Thymus (tissue), 11 donors: ENCODE measurements around the gene PCBP4. TPM values are rescaled to one million over a fixed set of nuclear protein-coding genes. Genes with fewer than 3 reads are reported as not detected.

Experiments used
- DNase-seq, 9 donors: peaks; one replicate each; pipeline ENCODE4 v3.0.0-alpha.2; 2013; ENCODE audit warnings: low spot score in 9 of 9, low read depth in 6 of 9, missing footprints in 1 of 9
- H3K27ac ChIP-seq, 2 donors: one replicate each; pipeline ENCODE4 v1.5.1; 2013; ENCODE audit warnings: control low read depth in 1 of 2, low read depth in 1 of 2, low read length in 1 of 2, mild to moderate bottlenecking in 1 of 2, moderate library complexity in 1 of 2
- H3K27me3 ChIP-seq, 2 donors: one replicate each; pipeline ENCODE4 v1.5.1; 2013; ENCODE audit warnings: low read length in 1 of 2; ENCODE audit not compliant: control insufficient read depth in 2 of 2, insufficient read depth in 1 of 2
- H3K36me3 ChIP-seq, 2 donors: one replicate each; pipeline ENCODE4 v1.5.1; 2013; ENCODE audit warnings: low read length in 1 of 2, mild to moderate bottlenecking in 1 of 2, moderate library complexity in 1 of 2; ENCODE audit not compliant: control insufficient read depth in 2 of 2, insufficient read depth in 2 of 2
- H3K4me1 ChIP-seq, 2 donors: one replicate each; pipeline ENCODE4 v1.5.1; 2013; ENCODE audit warnings: low read length in 2 of 2; ENCODE audit not compliant: control insufficient read depth in 2 of 2, insufficient read depth in 2 of 2
- H3K4me3 ChIP-seq, 2 donors: one replicate each; pipeline ENCODE4 v1.5.1; 2013; ENCODE audit warnings: low read length in 2 of 2, control low read depth in 1 of 2, mild to moderate bottlenecking in 1 of 2
- H3K9me3 ChIP-seq, 2 donors: one replicate each; pipeline ENCODE4 v1.5.1; 2013; ENCODE audit warnings: low read length in 1 of 2, mild to moderate bottlenecking in 1 of 2; ENCODE audit not compliant: control insufficient read depth in 2 of 2, insufficient read depth in 1 of 2
- WGBS: extraction: QIAGEN DNeasy Blood & Tissue Kit; methylation state at CpG from one replicate; pipeline ENCODE4 v1.1.7; 2013; 5-methylcytosine and 5-hydroxymethylcytosine counted together
- polyA plus RNA-seq: library from polyadenylated mRNA; stranded (reverse); fragments of 200-250 nt; gene quantifications from one replicate; pipeline ENCODE4 v1.2.3, GENCODE V29; 2013
- total RNA-seq: library from RNA; stranded (reverse); fragments of 120-200 nt; gene quantifications from one replicate; pipeline ENCODE4 v1.2.4, GENCODE V29; 2013
- donor health status: healthy.

PCBP4 gene
- total and polyA plus RNA-seq, 2 donors = 6.1 to 21.0 TPM

DNA sequence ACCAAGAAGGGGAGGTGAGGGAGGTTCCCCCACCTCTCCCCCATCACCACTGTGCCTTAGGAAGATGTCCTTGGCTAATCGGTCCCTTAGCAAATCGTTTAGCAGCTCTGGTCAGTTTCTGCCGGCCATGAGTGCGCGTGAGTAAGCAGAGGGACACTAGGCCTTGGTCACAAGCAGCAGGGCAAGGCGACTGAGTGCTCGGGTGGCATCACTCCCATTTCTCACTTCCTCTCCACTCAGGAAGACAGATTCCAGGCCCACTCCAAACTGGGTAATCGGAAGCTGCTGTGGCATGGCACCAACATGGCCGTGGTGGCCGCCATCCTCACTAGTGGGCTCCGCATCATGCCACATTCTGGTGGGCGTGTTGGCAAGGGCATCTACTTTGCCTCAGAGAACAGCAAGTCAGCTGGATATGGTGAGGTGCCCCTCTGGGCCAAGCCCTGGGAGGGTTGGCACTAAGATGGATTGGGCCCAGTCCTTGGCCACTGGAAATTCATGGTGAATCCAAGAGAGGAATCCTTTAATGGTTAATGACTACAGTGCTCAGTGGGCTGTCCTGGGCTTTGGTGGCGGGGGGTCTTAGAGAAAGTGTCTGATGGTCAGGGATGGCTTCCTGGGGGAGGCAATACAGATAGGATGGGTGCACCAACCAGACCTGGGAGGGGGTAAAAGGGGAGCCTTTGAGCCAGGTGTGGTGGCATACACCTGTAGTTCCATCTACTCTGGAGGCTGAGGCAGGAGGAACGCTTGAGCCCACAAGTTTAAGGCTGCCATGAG lies 21.1 kb downstream of the PCBP4 start:
- Histone ChIP-seq H3K9me3 (no peaks in the 10 kb centered on the region), H3K36me3 (no peaks in the 10 kb centered on the region), H3K4me1 (peaks cover 10 to 15% of the 10 kb centered on the region in 2 donors), H3K27me3 (peaks cover 0 to 6% of the 10 kb centered on the region in 2 donors), H3K27ac (no peak overlapping the region), H3K4me3 (no peak overlapping the region)
- 98% methylated on average over 14 of the region's 14 CpGs for WGBS
- DNase-seq = no peak

DNA sequence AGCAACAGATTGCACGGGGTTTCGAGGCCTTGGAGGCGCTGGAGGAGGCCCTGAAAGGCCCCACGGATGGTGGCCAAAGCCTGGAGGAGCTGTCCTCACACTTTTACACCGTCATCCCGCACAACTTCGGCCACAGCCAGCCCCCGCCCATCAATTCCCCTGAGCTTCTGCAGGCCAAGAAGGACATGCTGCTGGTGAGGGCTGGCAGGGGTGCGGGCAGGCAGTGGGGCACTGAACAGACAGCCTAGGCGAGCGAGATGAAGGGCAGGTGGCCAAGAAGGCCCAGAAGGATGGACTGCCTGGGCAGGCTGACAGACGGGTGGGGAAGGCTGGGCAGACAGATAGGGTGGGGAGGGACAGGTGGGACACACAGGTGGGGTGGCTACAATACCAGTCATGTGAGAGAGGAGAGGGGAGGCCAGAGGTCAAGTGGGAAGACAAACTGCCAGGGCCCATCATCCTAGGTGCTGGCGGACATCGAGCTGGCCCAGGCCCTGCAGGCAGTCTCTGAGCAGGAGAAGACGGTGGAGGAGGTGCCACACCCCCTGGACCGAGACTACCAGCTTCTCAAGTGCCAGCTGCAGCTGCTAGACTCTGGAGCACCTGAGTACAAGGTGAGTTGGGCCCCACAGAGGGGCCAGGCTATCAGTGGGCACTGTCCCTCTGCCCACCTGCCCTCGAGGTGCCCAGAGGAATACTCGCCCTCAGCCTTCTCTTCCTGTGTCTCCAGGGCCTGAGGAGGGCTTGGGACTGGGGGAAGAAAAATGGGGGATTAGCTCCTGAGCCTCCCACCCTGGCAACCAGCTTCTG lies 22.0 kb downstream of the PCBP4 start:
- Histone ChIP-seq H3K27me3 (peaks cover 0 to 2% of the 10 kb centered on the region in 2 donors), H3K4me1 (peaks cover 11 to 19% of the 10 kb centered on the region in 2 donors), H3K27ac (no peak overlapping the region), H3K9me3 (no peaks in the 10 kb centered on the region), H3K4me3 (no peak overlapping the region), H3K36me3 (no peaks in the 10 kb centered on the region)
- 97% methylated on average over 18 of the region's 18 CpGs for WGBS
- DNase-seq = no peak

DNA sequence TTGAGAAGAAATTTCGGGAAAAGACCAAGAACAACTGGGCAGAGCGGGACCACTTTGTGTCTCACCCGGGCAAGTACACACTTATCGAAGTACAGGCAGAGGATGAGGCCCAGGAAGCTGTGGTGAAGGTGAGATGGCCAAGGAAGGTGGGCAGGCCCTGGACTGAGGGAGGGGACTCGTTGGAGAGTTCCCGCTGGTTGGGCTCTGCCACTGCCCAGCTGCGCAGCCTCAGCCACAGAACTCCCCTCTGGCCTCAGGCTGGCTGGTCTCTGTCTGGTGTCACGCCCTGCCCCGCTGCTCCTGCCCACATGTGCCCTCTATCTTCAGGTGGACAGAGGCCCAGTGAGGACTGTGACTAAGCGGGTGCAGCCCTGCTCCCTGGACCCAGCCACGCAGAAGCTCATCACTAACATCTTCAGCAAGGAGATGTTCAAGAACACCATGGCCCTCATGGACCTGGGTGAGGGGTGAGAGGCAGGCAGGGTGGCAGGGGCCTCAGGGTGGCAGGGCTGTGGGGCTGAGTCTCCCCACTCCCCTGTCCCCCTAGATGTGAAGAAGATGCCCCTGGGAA lies 22.7 kb downstream of the PCBP4 start:
- H3K27me3 ChIP-seq = peaks cover 0 to 2% of the 10 kb centered on the region in 2 donors
- H3K4me3 ChIP-seq = no peak overlapping the region
- H3K9me3 ChIP-seq = no peaks in the 10 kb centered on the region
- no peaks in the 10 kb centered on the region for H3K36me3 ChIP-seq
- DNase-seq = no peak
- no peak overlapping the region for H3K27ac ChIP-seq
- WGBS = 94% methylated on average over 11 of the region's 11 CpGs
- H3K4me1 ChIP-seq = peaks cover 11 to 19% of the 10 kb centered on the region in 2 donors

DNA sequence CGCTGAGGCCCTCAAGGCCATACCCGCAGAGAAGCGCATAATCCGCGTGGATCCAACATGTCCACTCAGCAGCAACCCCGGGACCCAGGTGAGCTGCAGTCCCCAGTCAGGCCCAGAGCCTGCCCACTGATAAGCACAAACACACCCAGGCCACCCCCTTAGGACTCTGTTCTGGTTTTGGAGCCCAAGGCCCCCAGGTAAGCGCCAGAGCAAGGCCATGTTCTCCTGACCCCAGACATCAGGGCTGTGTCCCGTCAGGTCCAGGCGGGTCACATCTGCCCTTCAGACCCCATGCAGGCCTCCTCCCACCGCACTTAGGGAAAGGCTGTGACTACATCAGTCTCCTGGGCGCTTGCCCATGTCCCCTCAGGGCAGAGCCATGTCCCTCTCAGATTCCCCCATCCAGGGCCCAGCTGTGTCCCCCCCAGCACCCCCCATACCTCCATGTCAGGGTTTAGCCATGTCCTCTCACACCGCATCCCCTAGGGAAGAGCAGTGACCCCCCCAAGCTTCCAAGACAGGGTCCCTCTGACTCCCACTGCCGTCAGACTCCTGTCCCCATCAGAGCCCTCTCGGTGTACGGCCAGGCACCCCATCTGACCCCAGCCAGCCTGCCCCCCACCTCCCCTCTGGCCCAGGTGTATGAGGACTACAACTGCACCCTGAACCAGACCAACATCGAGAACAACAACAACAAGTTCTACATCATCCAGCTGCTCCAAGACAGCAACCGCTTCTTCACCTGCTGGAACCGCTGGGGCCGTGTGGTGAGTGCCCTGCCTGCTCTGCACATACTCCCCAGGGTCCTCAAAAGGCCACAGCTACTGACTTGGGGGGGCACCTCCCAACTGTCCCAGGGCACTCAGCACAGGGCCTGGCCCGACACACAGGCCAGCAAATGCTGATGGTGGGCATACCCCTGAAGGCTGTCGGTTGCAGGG lies 23.5 kb downstream of the PCBP4 start:
- 98% methylated on average over 21 of the region's 21 CpGs for WGBS
- DNase-seq = no peak
- Histone ChIP-seq H3K27ac (no peak overlapping the region), H3K4me3 (no peak overlapping the region), H3K9me3 (no peaks in the 10 kb centered on the region), H3K27me3 (no peaks in the 10 kb centered on the region), H3K36me3 (peaks cover 0 to 2% of the 10 kb centered on the region in 2 donors), H3K4me1 (peaks cover 11 to 19% of the 10 kb centered on the region in 2 donors)

DNA sequence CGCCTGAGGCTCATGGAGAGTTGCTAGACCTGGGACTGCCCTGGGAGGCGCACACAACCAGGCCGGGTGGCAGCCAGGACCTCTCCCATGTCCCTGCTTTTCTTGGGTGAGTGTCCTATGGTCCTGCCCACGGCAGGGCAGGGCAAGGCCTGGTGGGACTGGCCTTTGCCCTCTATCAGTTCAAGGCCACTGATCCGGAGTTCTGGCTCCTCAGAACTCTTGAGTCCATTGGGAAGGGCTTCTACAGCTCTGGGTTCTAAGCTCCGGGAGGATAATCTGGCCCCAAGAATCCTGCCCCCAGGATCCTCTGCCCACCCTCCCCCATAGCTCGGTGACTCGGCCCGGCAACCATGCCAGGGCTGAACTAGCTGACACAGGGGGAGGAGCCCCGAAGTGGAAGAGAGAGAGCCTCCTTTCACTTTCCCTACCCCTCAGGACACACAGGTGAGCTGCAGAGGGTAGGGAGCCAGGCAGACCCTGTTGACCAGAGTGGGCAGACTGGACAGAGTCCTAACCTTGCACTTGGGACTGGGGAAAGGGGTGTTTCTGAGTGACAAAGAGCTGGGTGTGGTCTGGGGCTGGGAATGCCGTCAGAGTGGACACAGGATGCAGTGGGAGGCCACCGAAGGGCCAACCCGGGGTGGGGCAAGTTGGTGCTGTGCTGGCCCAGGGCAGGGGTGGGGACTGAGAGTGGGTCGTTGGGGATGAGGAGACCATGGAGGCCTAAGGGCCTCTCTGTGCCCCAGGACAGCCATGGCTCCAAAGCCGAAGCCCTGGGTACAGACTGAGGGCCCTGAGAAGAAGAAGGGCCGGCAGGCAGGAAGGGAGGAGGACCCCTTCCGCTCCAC lies 24.4 kb downstream of the PCBP4 start:
- H3K27me3 ChIP-seq = no peaks in the 10 kb centered on the region
- H3K4me1 ChIP-seq = peaks cover 11 to 19% of the 10 kb centered on the region in 2 donors
- H3K36me3 ChIP-seq = peaks cover 0 to 6% of the 10 kb centered on the region in 2 donors
- DNase-seq = peak in 2 of 9 donors; percentile 4 to 40
- H3K4me3 ChIP-seq = peak overlapping the region; percentile 57 to 62
- peak overlapping the region; percentile 51 to 80 for H3K27ac ChIP-seq
- WGBS = 70% methylated on average over 17 of the region's 17 CpGs
- H3K9me3 ChIP-seq = no peaks in the 10 kb centered on the region

DNA sequence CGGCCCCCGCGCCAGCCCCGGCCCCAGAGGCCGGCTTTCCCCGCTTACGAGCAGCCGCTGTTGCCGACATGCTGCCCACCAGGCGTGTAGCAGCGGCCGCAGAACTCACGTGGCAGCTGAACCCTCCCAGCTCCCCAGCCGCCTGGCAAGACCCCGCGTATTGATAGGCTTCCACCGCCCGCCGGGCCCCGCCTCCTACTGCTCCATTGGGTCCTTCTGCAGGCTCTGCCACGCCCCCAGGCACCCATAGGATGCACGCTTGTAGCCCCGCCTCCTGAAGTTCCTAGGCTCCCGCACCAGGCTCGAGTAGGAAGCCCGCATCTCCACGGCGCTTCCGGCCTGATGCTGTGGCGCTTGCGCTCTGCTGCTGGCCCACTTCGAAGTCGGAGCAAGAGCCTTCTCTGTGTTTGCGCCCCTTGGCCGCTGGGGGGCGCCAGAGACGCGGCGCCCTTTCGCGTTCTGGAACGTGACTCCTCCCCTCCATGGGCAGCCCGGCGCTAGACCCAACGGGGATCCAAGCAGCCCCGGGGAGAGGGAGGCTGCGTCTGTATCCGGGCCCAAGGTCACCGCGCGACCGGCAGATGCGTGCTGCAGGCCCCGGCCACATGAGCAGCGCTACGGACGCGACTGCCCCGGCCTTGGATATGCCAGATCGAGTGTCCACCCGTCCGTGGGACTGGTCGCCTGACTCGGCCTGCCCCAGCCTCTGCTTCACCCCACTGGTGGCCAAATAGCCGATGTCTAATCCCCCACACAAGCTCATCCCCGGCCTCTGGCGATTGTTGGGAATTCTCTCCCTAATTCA lies 25.3 kb downstream of the PCBP4 start, which contains the start of the genes PARP3 and RRP9:
Gene PARP3, plus strand, starts transcription at position 566 of the 805 bp plus-strand sequence. CDS start 993 bp downstream, outside the sequence.
Gene RRP9, minus strand, starts transcription at position 107 of the 805 bp plus-strand sequence. Its CDS starts 37 bp downstream, at position 70.
- WGBS = 3% methylated on average over 67 of the region's 67 CpGs
- no peaks in the 10 kb centered on the region for H3K27me3 ChIP-seq

DNA sequence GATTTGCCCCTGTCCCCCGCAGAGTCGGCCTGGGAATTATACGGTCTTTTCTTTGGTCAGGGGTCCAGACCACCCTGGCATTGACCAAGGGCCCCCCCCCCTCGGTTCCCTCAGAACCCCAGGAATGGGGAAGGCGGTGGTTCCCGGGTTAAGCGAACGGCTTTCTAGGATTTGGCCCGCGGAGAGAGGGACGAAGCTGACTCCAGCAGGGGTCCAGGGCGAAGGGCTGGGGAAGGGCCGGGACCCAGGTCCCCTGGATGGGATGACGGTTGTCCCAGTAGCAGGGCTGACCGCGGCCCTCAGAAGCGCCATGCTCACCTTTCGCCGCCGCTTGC lies 25.8 kb downstream of the PCBP4 start:
- Histone ChIP-seq H3K4me3 (peak overlapping the region; percentile 59 to 73), H3K27me3 (no peaks in the 10 kb centered on the region), H3K27ac (peak overlapping the region in 1 of 2 donors; percentile 26), H3K36me3 (peaks cover 9 to 19% of the 10 kb centered on the region in 2 donors), H3K4me1 (peaks cover 11 to 19% of the 10 kb centered on the region in 2 donors), H3K9me3 (no peaks in the 10 kb centered on the region)
- WGBS = under 1% methylated on average over 20 of the region's 20 CpGs
- DNase-seq = no peak

More for the DNA sequence above, 25.3 kb downstream of the PCBP4 start, which contains the start of the genes PARP3 and RRP9:
- peak within 1 kb of the TSS; percentile 59 to 73 for H3K4me3 ChIP-seq
- H3K36me3 ChIP-seq = peaks cover 3 to 14% of the 10 kb centered on the region in 2 donors
- DNase-seq = peak; percentile 98 to 100 (median 99)
- peaks cover 11 to 19% of the 10 kb centered on the region in 2 donors for H3K4me1 ChIP-seq
- H3K27ac ChIP-seq = peak within 1 kb of the TSS; percentile 51 to 80
- no peaks in the 10 kb centered on the region for H3K9me3 ChIP-seq
